ENCODE results near the gene XCL1. TPM values are rescaled to one million over a fixed set of nuclear protein-coding genes. Genes with fewer than 3 reads are reported as not detected.

Gene XCL1
- total and polyA plus RNA-seq, 2 donors (not counting 3 experiments of a cell fraction or from before 2014, with no cell fraction given) = not detected

- ChIA-PET CTCF (interaction anchor here (2.6 kb wide), 1 partner anchor 13 kb away, joined by 15 read pairs; no protein-coding TSS in a partner anchor), POLR2A (no interaction called here)
- H3K4me1 ChIP-seq (ENCODE audit: control insufficient read depth, extremely low read depth, insufficient read depth, low read length) = no peaks in the 10 kb centered on the region
- H3K9ac ChIP-seq (replicated peaks; ENCODE audit: extremely low read depth, insufficient read depth, low read length) = no peak overlapping the region
- no peak overlapping the region for H3K4me3 ChIP-seq (replicated peaks in 1 of 3; ENCODE audit: insufficient read depth in 1 of 3, low read depth in 1 of 3, low read length in 3 of 3)
- no peaks in the 10 kb centered on the region for H4K20me1 ChIP-seq (replicated peaks; ENCODE audit: control insufficient read depth, extremely low read depth, insufficient read depth, low read length)
- H3K9me3 ChIP-seq (replicated peaks; ENCODE audit: control insufficient read depth, insufficient read depth, low read length) = no peaks in the 10 kb centered on the region
- no peaks in the 10 kb centered on the region for H3K36me3 ChIP-seq (ENCODE audit: control insufficient read depth in 2 of 2, extremely low read depth in 1 of 2, insufficient read depth in 2 of 2, low read length in 2 of 2)
- DNase-seq (ENCODE audit: low read depth, low spot score) = no peak
- intact Hi-C loops (cut with micrococcal nuclease) (no loop called here), dilution Hi-C loops (cut with MboI; ENCODE audit: extremely low pct_ligation_motif_present, low sequenced_read_pairs) (no loop called here)
- no peak overlapping the region for H3K4me2 ChIP-seq (ENCODE audit: insufficient read depth, low read length)
- no peak overlapping the region for H2AFZ ChIP-seq (ENCODE audit: low read depth, low read length)
- TF ChIP-seq POLR2AphosphoS5 (IDR thresholded peaks at IDR 0.05; ENCODE audit: insufficient read depth, low read depth, low read length) (no peak), EZH2 (IDR thresholded peaks at IDR 0.05; ENCODE audit: borderline replicate concordance, low read depth, low read length, severe bottlenecking) (no peak), GATA2 (IDR thresholded peaks at IDR 0.05; ENCODE audit: insufficient read depth, insufficient read length, low read depth, low read length) (no peak), FOS (IDR thresholded peaks at IDR 0.05; ENCODE audit: borderline replicate concordance, insufficient read depth, low read length) (no peak), MYC (IDR thresholded peaks at IDR 0.05; ENCODE audit: low read depth, low read length) (no peak), POLR2A (IDR thresholded peaks at IDR 0.05; ENCODE audit: low read depth, low read length) (no peak), CTCF (IDR thresholded peaks at IDR 0.05; ENCODE audit: extremely low read depth in 1 of 2, insufficient read depth in 1 of 2, low read depth in 1 of 2, low read length in 2 of 2) (no peak), MAX (IDR thresholded peaks at IDR 0.05; ENCODE audit: insufficient read depth, insufficient read length) (no peak), JUN (IDR thresholded peaks at IDR 0.05; ENCODE audit: borderline replicate concordance, insufficient read depth, insufficient read length, low read depth) (no peak)
- BruUV-seq (replicated peaks) = no TSS peak
- no peaks in the 10 kb centered on the region for H3K9me1 ChIP-seq (replicated peaks; ENCODE audit: control insufficient read depth, extremely low read depth, insufficient read depth, low read length)
- no peak for FAIRE-seq
- no peaks in the 10 kb centered on the region for H3K27me3 ChIP-seq (ENCODE audit: control insufficient read depth in 2 of 2, insufficient read depth in 2 of 2, low read length in 2 of 2)
- no peak overlapping the region for H3K27ac ChIP-seq (ENCODE audit: insufficient read depth, low read depth, low read length)
- H3K79me2 ChIP-seq (ENCODE audit: control insufficient read depth, insufficient read depth, low read length) = no peaks in the 10 kb centered on the region
Measured at GRCh38 chr1:168615965-168616364, 39.6 kb downstream of the XCL1 start.

Measured in endothelial cell of umbilical vein (primary cell).